Measurements from ENCODE around the gene FAM43B.
A peak's percentile ranks its signal among the peaks of the same experiment; 100 is the strongest.
"Not testable (repeated sequence)": the region's sequence is repeated elsewhere in the genome, so short reads cannot be mapped to it uniquely, and the experiment has no call there.

The FAM43B gene, protein sequence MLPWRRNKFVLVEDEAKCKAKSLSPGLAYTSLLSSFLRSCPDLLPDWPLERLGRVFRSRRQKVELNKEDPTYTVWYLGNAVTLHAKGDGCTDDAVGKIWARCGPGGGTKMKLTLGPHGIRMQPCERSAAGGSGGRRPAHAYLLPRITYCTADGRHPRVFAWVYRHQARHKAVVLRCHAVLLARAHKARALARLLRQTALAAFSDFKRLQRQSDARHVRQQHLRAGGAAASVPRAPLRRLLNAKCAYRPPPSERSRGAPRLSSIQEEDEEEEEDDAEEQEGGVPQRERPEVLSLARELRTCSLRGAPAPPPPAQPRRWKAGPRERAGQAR

GRCh38 chr1:20551945-20552727 lies at the start of gene FAM43B:
TSS of gene FAM43B (plus strand) at chr1:20552573. CDS start at chr1:20552974, 401 bp downstream.
- peak; percentile 12 for DNase-seq

GRCh38 chr1:20505488-20505887 lies 46.9 kb upstream of the FAM43B start:
- DNase-seq = no peak

- no peak for DNase-seq
These were observed 45.2 kb upstream of the FAM43B start for GRCh38 chr1:20507248-20507563.

GRCh38 chr1:20507564-20508410 lies 44.6 kb upstream of the FAM43B start, which contains the start of gene MUL1:
TSS of gene MUL1 (minus strand) at chr1:20508151. CDS start at chr1:20508024, 127 bp downstream.
- DNase-seq = peak; percentile 83

DNA sequence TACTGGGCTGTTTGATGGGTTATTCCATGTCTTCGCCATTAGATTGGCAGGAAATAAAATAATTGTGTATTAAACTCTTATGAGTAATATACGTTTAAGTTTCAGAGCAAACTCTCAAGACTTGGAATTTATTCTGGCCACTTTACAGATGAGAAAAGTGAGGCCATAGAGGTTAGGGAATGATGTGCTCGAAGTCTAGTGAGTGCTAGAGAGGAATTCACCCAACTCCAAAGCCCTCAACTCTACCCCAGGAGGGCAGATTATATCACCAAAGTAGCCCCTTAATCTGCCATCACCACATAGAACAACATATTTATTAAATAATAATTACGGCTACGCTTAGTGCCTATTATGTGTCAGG lies 44.0 kb upstream of the FAM43B start:
- DNase-seq = no peak

DNA sequence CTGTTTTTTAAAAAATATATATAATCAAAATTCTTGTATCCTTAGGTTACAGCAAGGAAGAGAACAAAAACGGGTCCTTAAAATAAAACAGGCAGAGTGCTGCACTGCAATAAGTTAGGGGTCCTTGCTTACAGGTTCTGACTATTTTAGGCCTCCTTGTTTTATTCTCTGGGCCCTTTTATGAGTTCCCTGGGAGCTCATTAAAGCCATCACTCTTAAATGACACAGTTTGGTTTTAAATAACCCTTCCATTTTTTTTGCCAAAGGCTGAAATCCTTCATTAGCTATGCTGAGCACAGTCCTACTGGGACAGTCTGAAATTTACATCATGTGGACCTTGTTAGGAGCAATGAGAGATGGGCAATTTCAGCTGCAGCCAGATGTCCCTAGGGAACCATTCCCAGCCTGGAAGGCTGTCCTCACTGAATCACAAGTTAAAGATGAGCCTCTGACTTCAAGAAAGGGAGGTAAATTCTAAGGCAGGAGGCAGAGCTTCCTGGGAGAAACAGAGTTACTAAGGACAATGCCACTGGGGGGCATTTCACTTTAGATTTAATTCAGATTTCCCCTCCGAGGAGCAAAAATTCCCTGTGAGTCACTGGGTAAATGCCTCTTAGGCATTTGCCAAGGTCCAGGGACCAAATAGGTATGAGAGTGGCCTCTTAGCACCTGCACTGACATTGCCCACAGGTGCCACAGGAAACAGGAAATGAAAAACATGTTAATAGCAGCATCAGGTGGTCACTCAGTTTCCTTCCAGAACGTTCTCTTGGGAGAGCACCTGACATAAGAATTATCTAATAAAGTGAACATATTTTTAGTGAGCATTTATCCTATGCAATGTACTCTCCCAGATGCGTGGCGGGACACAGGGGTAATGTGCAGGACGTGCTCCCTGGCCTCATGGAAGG lies 40.6 kb upstream of the FAM43B start:
- DNase-seq = no peak

- not testable (repeated sequence) for DNase-seq
These were observed 32.6 kb upstream of the FAM43B start for GRCh38 chr1:20519609-20520262.

- peak; percentile 70 for DNase-seq
These were observed 30.2 kb upstream of the FAM43B start for GRCh38 chr1:20521960-20522861.

GRCh38 chr1:20526267-20526666 lies 26.1 kb upstream of the FAM43B start:
- no peak for DNase-seq

- DNase-seq = no peak
These were observed 24.2 kb upstream of the FAM43B start for GRCh38 chr1:20528221-20528620.

DNA sequence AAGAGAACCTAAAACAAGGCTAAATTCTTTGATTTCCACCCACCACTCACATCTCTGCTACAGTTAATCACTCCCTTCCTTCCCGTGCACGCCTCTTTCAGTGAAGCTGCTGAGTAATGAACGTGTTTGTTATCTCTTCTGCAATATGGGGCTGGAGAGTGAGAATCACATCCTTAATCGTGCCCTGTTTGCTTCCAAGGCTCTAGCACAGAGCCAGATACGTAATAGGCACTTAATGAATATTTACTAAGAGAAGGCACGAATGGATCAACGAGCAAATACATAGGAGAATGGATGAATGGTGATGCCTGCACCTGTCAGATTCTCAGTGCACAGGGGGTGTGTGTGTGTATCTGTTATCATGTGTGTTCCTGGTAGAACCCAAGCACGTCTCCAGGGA lies 22.1 kb upstream of the FAM43B start:
- DNase-seq = no peak

GRCh38 chr1:20530901-20531300 lies 21.5 kb upstream of the FAM43B start:
- DNase-seq = no peak

GRCh38 chr1:20533635-20534034 lies 18.7 kb upstream of the FAM43B start:
- DNase-seq = no peak

DNA sequence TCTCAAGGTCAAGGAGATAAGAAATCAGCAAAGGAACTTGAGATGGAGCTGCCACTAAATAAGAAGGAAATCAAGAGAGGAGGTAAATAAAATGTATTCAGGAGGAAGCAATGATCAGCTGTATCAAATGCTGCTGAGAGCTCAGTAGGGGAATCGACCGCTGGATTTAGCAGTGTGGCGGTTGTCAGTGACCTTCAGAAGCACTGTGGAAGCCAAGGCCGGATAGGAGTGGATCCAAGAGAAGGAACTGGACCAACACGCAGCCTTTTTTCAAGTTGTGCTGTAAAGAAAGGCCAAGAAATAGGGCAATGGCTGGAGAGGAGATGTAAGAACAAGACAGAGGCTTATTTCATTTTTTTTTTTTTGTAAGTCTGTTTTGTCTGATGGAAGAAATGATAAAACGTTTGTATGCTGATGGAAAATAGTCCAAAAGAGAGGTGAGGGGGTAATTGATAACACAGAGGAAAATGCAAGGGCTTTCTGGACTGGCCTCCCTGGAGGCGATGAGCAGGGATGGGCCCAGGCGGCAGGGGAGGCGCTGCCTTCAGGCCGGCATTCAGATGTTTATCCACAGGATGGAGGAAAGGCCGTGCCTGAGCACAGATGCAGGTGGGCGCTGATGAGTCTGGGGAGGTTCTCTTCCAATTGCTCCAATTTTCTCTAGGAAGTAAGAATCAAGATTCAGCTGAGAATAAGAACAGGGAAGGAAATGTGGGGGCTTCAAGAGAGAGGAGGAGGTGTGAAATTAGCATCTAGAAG lies 17.5 kb upstream of the FAM43B start:
- DNase-seq = no peak

- no peak for DNase-seq
These were observed 14.1 kb upstream of the FAM43B start for GRCh38 chr1:20538227-20538626.

- no peak for DNase-seq
These were observed 13.4 kb upstream of the FAM43B start for GRCh38 chr1:20538760-20539551.

- no peak for DNase-seq
These were observed 12.1 kb upstream of the FAM43B start for GRCh38 chr1:20540281-20540680.

- DNase-seq = no peak
These were observed 5.7 kb upstream of the FAM43B start for GRCh38 chr1:20546637-20547036.

- no peak for DNase-seq
These were observed 1.2 kb upstream of the FAM43B start for GRCh38 chr1:20551161-20551560.

All from NCI-H1436 (cell line).